Adipose tissue (tissue), 3 donors: ENCODE results near the gene CCDC88A. TPM values are rescaled to one million over a fixed set of nuclear protein-coding genes. Genes with fewer than 3 reads are reported as not detected.

Experiments used
- H3K27ac ChIP-seq: one replicate; pipeline ENCODE4 v1.5.1; 2013; ENCODE audit warnings: low read depth, low read length
- WGBS, 3 donors: extraction: QIAGEN DNeasy Blood & Tissue Kit; methylation state at CpG; one replicate each; pipeline ENCODE4 v1.1.7; 2013; 5-methylcytosine and 5-hydroxymethylcytosine counted together
- polyA plus RNA-seq, 3 donors: library from polyadenylated mRNA; stranded (reverse); fragments of 200-250 nt; gene quantifications; one replicate each; pipeline ENCODE4 v1.2.3, GENCODE V29; 2013
- donor health status: healthy with polysubstance abuse.
- donor health status: Bipolar disorder and iron deficiency.
- donor health status: healthy.

CCDC88A gene
- polyA plus RNA-seq, 3 donors = 5.3 to 17.5 (median 8.5) TPM

GRCh38 chr2:55428258-55428657 lies 8.6 kb upstream of the CCDC88A start:
- 81 to 97% (median 90%) methylated on average over 3 of the region's 3 CpGs for WGBS, 3 donors
- no peak overlapping the region for H3K27ac ChIP-seq

- 55 to 71% (median 56%) methylated on average over 3 of the region's 3 CpGs for WGBS, 3 donors
- no peak overlapping the region for H3K27ac ChIP-seq
Measured at GRCh38 chr2:55425431-55425831, 5.8 kb upstream of the CCDC88A start.

GRCh38 chr2:55422876-55423665 lies 3.4 kb upstream of the CCDC88A start:
- H3K27ac ChIP-seq = no peak overlapping the region
- WGBS, 3 donors = 60 to 76% (median 73%) methylated on average over 4 of the region's 4 CpGs

GRCh38 chr2:55421326-55421725 lies 1.7 kb upstream of the CCDC88A start:
- 95 to 97% (median 96%) methylated on average over 5 of the region's 5 CpGs for WGBS, 3 donors
- H3K27ac ChIP-seq = no peak overlapping the region

- 56 to 69% (median 64%) methylated on average over 6 of the region's 6 CpGs for WGBS, 3 donors
- no peak overlapping the region for H3K27ac ChIP-seq
Measured at GRCh38 chr2:55420871-55421270, 1.2 kb upstream of the CCDC88A start.

GRCh38 chr2:55420439-55420725 lies 726 bp upstream of the CCDC88A start:
- H3K27ac ChIP-seq = no peak overlapping the region
- 0% methylated on average over 3 of the region's 3 CpGs for WGBS, 3 donors

GRCh38 chr2:55419233-55419678 lies 400 bp downstream of the CCDC88A start:
- 0 to 1% (median 1%) methylated on average over 30 to 31 of the region's 31 CpGs for WGBS, 3 donors
- H3K27ac ChIP-seq = no peak overlapping the region

- whole genome bisulfite sequencing, 3 donors = 1 to 3% (median 2%) methylated on average over 11 of the region's 11 CpGs
- H3K27ac ChIP-seq = no peak overlapping the region
Measured at GRCh38 chr2:55418512-55419232, 984 bp downstream of the CCDC88A start.

- H3K27ac ChIP-seq = no peak overlapping the region
- 10 to 14% (median 13%) methylated on average over 2 of the region's 2 CpGs for WGBS, 3 donors
Measured at GRCh38 chr2:55418072-55418471, 1.6 kb downstream of the CCDC88A start.

GRCh38 chr2:55416786-55417568 lies 2.7 kb downstream of the CCDC88A start:
- WGBS, 3 donors = 57 to 71% (median 69%) methylated on average over 5 of the region's 5 CpGs
- H3K27ac ChIP-seq = no peak overlapping the region

GRCh38 chr2:55415300-55415699 lies 4.4 kb downstream of the CCDC88A start:
- no peak overlapping the region for H3K27ac ChIP-seq
- 31 to 78% (median 73%) methylated on average over 2 of the region's 2 CpGs for WGBS, 3 donors

GRCh38 chr2:55408918-55409868 lies 10.5 kb downstream of the CCDC88A start:
- 77 to 87% (median 78%) methylated on average over 12 of the region's 12 CpGs for WGBS, 3 donors
- H3K27ac ChIP-seq = no peak overlapping the region

- 74 to 87% (median 77%) methylated on average over 5 of the region's 5 CpGs for WGBS, 3 donors
Measured at GRCh38 chr2:55408098-55408882, 11.4 kb downstream of the CCDC88A start.

GRCh38 chr2:55405116-55405515 lies 14.5 kb downstream of the CCDC88A start:
- no peak overlapping the region for H3K27ac ChIP-seq
- 80 to 94% (median 91%) methylated on average over 2 of the region's 2 CpGs for WGBS, 3 donors

More at GRCh38 chr2:55408098-55408882, 11.4 kb downstream of the CCDC88A start:
- no peak overlapping the region for H3K27ac ChIP-seq

GRCh38 chr2:55403256-55403998 lies 16.2 kb downstream of the CCDC88A start:
- H3K27ac ChIP-seq = no peak overlapping the region
- 77 to 92% (median 83%) methylated on average over 4 of the region's 4 CpGs for WGBS, 3 donors

- no peak overlapping the region for H3K27ac ChIP-seq
- 89 to 100% (median 100%) methylated on average over 1 of the region's 1 CpG for WGBS, 3 donors
Measured at GRCh38 chr2:55401124-55401523, 18.5 kb downstream of the CCDC88A start.

- 93 to 97% (median 95%) methylated on average over 2 of the region's 2 CpGs for WGBS, 3 donors
- no peak overlapping the region for H3K27ac ChIP-seq
Measured at GRCh38 chr2:55400332-55400731, 19.3 kb downstream of the CCDC88A start.
